Stimulated activated CD8-positive, alpha-beta memory T cell treated with anti-CD3 and anti-CD28 coated beads, Interleukin-4, amount 100 ng/mL, for 4 hours (primary cell): ENCODE data around the gene CDK17.
"Not testable (repeated sequence)": the region's sequence is repeated elsewhere in the genome, so short reads cannot be mapped to it uniquely, and the experiment has no call there.

ENCODE experiments used
- DNase-seq, 2 donors: peaks; one replicate each; pipeline ENCODE4 v3.0.0-alpha.2; 2020; ENCODE audit warnings: low read depth in 2 of 2, low spot score in 1 of 2

CDK17 gene

GRCh38 chr12:96399919-96400630 lies at the start of gene CDK17:
TSS of gene CDK17 (minus strand) at chr12:96400439. CDS start at chr12:96334836, 65,603 bp downstream.
- DNase-seq = peak; percentile 73 to 80

- no peak for DNase-seq
Measured at GRCh38 chr12:96448300-96448699, 48.1 kb upstream of the CDK17 start.

GRCh38 chr12:96447256-96447655 lies 47.0 kb upstream of the CDK17 start:
- no peak for DNase-seq

GRCh38 chr12:96445691-96446583 lies 45.7 kb upstream of the CDK17 start:
- peak in 1 of 2 donors; percentile 21 for DNase-seq

- no peak for DNase-seq
Measured at GRCh38 chr12:96444399-96444798, 44.2 kb upstream of the CDK17 start.

GRCh38 chr12:96442906-96443305 lies 42.7 kb upstream of the CDK17 start:
- DNase-seq = no peak

- no peak for DNase-seq
Measured at GRCh38 chr12:96441816-96442215, 41.6 kb upstream of the CDK17 start.

- DNase-seq = no peak
Measured at GRCh38 chr12:96438330-96438729, 38.1 kb upstream of the CDK17 start.

GRCh38 chr12:96437171-96437445 lies 36.9 kb upstream of the CDK17 start:
- DNase-seq = no peak

- no peak for DNase-seq
Measured at GRCh38 chr12:96436366-96437170, 36.3 kb upstream of the CDK17 start.

- peak; percentile 46 to 54 for DNase-seq
Measured at GRCh38 chr12:96434107-96434506, 33.9 kb upstream of the CDK17 start.

- not testable (repeated sequence) for DNase-seq
Measured at GRCh38 chr12:96432496-96433321, 32.5 kb upstream of the CDK17 start.

- DNase-seq = no peak
Measured at GRCh38 chr12:96431067-96431466, 30.8 kb upstream of the CDK17 start.

GRCh38 chr12:96427269-96427729 lies 27.1 kb upstream of the CDK17 start:
- no peak for DNase-seq

- no peak for DNase-seq
Measured at GRCh38 chr12:96425951-96426350, 25.7 kb upstream of the CDK17 start.

- no peak for DNase-seq
Measured at GRCh38 chr12:96425321-96425720, 25.1 kb upstream of the CDK17 start.

GRCh38 chr12:96424601-96425000 lies 24.4 kb upstream of the CDK17 start:
- no peak for DNase-seq

- DNase-seq = no peak
Measured at GRCh38 chr12:96422192-96422591, 22.0 kb upstream of the CDK17 start.

GRCh38 chr12:96421014-96421413 lies 20.8 kb upstream of the CDK17 start:
- no peak for DNase-seq

- DNase-seq = no peak
Measured at GRCh38 chr12:96420277-96420835, 20.1 kb upstream of the CDK17 start.
